ENCODE results near the gene C19orf12. TPM values are rescaled to one million over a fixed set of nuclear protein-coding genes. Genes with fewer than 3 reads are reported as not detected.

Gene C19orf12
- total RNA-seq, 1 experiment from 2014 or later: 17.5 TPM

- H3K9me3 Mint-ChIP-seq: no peaks in the 10 kb centered on the region
- Histone ChIP-seq H4K5ac (ENCODE audit: insufficient read length, low read depth, low read length) (no peak overlapping the region), H3K27me3 (ENCODE audit: insufficient read depth, low read length) (no peaks in the 10 kb centered on the region), H3K79me2 (ENCODE audit: insufficient read depth, low read length) (no peaks in the 10 kb centered on the region; the same call in 1 of the 2 replicates), H4K20me1 (ENCODE audit: control insufficient read depth, insufficient read depth, insufficient read length) (no peaks in the 10 kb centered on the region), H3K18ac (ENCODE audit: insufficient read length, low read depth, low read length) (no peak overlapping the region), H2AFZ (ENCODE audit: low read length) (no peak overlapping the region), H2BK20ac (ENCODE audit: low read depth, low read length, poor library complexity, severe bottlenecking) (no peak overlapping the region), H4K91ac (ENCODE audit: insufficient read length, low read depth, low read length) (no peak overlapping the region), H3K23me2 (ENCODE audit: insufficient read length, low read depth, low read length, poor library complexity, severe bottlenecking) (peaks cover 14% of the 10 kb centered on the region), H3K56ac (ENCODE audit: insufficient read length, low read depth, low read length) (no peak overlapping the region), H3K9ac (ENCODE audit: extremely low read depth, insufficient read length, low read length) (no peak overlapping the region), H2BK120ac (ENCODE audit: low read depth, low read length, poor library complexity, severe bottlenecking) (no peak overlapping the region), H3K9me3 (ENCODE audit: control insufficient read depth, low read depth, low read length) (no peaks in the 10 kb centered on the region), H3K4me1 (ENCODE audit: insufficient read depth, low read length) (peaks cover 8% of the 10 kb centered on the region; the same call in 1 of the 2 replicates), H2BK15ac (ENCODE audit: low read depth, low read length) (no peak overlapping the region), H3K27ac (ENCODE audit: insufficient read length, low read depth, low read length) (no peak overlapping the region), H3K79me1 (ENCODE audit: insufficient read depth, low read depth, low read length, poor library complexity, severe bottlenecking) (no peaks in the 10 kb centered on the region), H2BK12ac (ENCODE audit: insufficient read length, low read depth, low read length) (no peak overlapping the region), H2BK5ac (ENCODE audit: insufficient read length, low read length) (no peak overlapping the region), H3K4me2 (ENCODE audit: insufficient read depth, insufficient read length, low read length) (peak overlapping the region; percentile 62), H3T11ph (ENCODE audit: low read length) (no peak overlapping the region), H4K8ac (replicated peaks; ENCODE audit: insufficient read length, low read depth, low read length) (no peak overlapping the region), H3K14ac (ENCODE audit: insufficient read depth, low read length) (no peak overlapping the region), H2AK5ac (ENCODE audit: insufficient read length, low read length) (no peak overlapping the region), H3K23ac (ENCODE audit: insufficient read length, low read depth, low read length) (no peak overlapping the region), H3K4ac (ENCODE audit: low read depth, low read length) (no peak overlapping the region)
- peaks cover 12% of the 10 kb centered on the region for H3K27me3 Mint-ChIP-seq (ENCODE audit: low read depth)
- peaks cover 0 to 2% (median 2%) of the 10 kb centered on the region in 3 experiments; a peak in 4 of 7 replicates for H3K36me3 Mint-ChIP-seq (ENCODE audit: insufficient read depth in 1 of 3, low read depth in 3 of 3)
- DNase-seq: no peak
- no peak overlapping the region for H3K27ac Mint-ChIP-seq
- no peak for TF ChIP-seq CTCF (conservative IDR thresholded peaks at IDR 0.05)
- H3K4me3 Mint-ChIP-seq: peak overlapping the region; percentile 60 to 75
- H3K4me1 Mint-ChIP-seq: peaks cover 11 to 20% of the 10 kb centered on the region in 2 experiments
- WGBS (ENCODE audit: extremely low coverage, insufficient read length, low lambda C conversion rate): no CpG with 5 or more reads among the region's 22 CpGs
Observed at GRCh38 chr19:29664753-29665214, 50.3 kb downstream of the C19orf12 start.
